ENCODE results near the gene ISOC2.

Gene ISOC2

GRCh38 chr19:55489711-55490477, 28.5 kb upstream of the ISOC2 start:
- no peak for DNase-seq

DNA sequence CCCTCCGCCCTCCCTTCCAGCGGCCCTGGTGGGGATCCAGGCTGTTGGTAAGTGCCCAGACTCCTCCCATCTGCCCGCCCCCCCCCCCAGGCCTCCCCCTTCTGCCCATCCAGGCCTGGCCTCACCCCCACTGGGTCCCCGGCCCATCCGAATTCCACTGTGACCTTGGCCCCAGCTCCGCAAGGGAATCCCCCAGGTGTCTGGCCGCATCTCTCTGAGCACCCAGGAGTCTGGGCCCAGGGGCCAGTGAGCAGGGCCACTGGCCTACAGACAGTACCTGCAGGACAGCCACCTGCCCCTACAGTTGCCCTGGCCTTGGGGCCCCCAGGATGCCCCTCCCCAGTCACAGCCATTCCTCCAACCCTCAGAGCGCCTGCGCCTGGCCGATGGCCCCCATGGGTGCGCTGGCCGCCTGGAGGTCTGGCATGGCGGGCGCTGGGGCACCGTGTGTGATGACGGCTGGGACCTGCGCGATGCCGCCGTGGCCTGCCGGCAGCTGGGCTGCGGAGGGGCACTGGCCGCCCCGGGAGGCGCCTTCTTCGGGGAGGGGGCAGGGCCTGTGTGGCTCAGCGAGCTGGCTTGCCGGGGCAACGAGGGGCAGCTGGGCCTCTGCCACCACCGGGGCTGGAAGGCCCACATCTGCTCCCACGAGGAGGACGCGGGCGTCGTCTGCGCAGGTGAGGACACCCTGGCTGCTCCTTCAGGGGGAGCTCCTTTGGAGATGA, 27.7 kb upstream of the ISOC2 start:
- no peak for DNase-seq

DNA sequence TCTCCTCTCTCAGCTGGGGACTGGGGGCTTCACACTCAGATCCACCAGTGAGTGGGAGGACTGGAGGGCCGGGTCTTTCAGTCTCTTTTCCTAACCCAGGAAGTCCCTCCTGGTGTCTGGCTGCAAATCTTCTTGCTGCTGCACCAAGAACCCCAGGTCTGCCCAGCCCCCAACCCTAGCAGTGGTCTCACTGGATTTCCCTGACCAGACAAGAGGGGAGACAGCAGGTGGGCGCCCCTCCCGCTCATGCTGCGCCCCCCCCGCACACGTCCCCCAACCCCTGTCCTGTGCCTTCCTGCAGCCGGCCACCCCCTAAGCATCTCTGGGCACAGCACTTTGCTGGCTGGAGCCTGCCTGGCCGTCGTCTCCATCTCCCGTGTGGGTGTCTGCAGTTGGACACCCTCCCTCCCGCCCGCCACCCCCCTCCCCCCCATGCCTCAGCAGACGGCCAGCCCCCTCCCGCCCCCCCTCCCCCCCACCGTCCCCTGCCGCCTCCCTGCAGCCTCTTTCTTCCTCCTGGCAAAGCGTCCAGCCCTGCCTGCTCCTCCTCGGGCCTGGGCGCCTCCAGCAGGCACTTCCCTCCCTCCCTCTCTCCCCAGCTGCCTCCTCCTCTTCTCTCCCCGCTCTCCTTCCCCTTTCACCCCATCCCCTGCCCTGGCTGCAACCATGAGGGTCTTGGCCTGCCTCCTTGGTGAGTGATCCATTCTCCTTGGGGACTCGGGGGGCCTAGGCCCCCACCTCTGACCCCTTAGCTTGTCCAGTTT, 26.7 kb upstream of the ISOC2 start, which contains the start of gene SSC5D:
SSC5D (plus strand) TSS at position 513 of the 764 bp plus-strand sequence; CDS start at position 667, 154 bp downstream.
- DNase-seq, result no peak

- no peak for DNase-seq
Observed at GRCh38 chr19:55486971-55487923, 25.8 kb upstream of the ISOC2 start.

DNA sequence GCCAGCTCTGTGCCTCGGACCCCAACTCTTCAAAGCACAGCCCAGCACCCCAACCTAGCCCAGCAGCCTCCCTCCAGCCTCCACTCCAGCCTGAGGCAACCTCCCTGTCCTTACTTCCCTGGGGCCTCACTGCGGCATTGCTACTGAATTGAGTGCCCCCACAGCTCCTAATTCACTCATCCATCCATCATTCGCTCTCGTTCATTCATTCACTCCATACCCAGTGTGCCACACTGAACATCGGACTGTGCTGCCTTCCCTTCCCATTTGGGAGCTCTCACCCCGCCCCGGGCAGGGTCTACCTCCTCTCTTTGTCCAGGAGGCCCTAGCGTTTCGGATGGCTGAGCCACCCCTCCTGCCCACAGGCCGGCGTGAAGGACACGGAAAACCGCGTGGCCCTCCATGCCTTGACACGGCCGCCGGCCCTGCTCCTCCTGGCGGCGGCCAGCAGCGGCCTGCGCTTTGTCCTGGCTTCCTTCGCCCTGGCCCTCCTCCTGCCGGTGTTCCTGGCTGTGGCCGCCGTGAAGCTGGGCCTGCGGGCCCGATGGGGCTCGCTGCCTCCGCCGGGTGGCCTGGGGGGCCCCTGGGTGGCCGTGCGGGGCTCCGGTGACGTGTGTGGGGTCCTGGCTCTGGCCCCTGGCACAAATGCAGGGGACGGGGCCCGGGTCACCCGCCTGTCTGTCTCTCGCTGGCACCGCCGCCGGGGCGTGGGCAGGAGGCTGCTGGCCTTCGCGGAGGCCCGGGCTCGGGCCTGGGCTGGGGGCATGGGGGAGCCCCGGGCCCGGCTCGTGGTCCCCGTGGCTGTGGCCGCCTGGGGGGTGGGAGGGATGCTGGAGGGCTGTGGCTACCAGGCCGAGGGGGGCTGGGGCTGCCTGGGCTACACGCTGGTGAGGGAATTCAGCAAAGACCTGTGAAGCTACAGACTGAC, 24.9 kb upstream of the ISOC2 start:
- no peak for DNase-seq

DNA sequence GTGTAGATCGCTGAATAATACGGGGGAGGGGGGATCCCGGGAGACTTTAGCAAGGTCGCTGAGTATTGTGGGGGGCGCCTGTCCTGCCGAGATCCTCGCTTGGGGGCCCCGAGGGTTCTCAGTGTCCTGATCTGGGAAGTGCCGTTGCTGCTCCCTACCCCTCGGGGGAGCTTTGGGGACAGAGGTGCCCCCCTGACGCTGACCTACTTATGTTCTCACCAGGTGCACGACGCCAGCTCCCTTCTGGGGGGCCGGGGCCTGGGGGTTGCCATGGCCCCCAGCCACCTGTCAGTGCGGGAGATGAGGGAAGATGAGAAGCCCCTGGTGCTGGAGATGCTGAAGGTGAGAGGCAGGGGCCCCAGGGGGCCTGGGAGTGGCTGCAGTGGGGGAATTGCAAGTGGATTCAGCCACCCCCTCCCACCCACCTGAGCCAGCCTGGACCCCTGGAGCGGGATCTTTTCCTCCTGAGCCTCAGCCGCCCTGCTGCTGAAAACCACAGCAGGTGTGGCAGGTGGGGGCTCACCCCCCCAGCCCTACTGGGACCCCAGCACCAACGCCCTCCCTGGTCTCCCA, 24.1 kb upstream of the ISOC2 start:
- peak; percentile 40 for DNase-seq

DNA sequence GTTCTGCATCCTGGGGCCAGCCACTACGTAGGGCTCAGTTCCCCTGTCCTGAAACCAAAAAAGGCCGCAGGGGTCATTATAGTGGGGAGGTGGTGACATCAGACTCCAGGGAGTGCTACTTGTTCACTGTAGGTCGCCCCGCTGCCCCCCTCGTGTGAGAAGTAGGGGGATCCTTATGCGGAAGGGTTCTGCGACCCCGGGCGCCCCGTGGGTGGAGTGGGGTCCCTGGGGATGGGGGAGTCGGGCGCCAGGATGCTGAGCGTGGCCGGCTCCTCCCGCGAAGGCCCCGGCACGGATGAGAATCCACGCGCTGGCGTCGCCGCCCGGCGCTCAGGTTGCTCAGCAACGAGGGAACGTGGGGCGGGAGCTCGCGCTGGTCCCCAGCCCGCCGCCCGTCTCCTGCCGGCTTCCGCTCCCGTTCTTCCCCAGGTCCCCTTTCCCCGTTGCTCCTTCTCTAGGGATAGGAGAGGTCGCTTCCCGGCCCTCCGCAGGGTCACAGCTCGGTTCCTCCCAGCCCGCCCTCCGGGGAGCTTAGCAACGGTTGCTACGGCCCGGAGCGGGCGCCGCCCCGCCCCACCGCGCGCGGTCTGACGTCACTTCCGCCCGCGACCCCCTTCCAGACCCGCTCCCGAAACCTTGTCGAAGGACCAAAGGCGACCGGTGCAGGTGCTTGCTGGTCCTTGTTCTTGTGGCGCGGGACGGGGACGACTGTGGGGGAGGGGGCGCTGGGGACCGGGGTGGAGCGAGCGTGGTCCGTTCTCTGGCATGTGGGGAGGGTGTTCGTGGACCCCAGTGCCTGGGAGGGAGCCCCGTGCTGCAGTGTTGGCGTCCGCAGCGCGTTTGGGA, 23.4 kb upstream of the ISOC2 start, which contains the start of gene NAT14:
NAT14 (plus strand) TSS at position 596 of the 846 bp plus-strand sequence. CDS start 521 bp downstream, outside the sequence.
- DNase-seq, result no peak

GRCh38 chr19:55483706-55484592, 22.5 kb upstream of the ISOC2 start:
- DNase-seq, result no peak

DNA sequence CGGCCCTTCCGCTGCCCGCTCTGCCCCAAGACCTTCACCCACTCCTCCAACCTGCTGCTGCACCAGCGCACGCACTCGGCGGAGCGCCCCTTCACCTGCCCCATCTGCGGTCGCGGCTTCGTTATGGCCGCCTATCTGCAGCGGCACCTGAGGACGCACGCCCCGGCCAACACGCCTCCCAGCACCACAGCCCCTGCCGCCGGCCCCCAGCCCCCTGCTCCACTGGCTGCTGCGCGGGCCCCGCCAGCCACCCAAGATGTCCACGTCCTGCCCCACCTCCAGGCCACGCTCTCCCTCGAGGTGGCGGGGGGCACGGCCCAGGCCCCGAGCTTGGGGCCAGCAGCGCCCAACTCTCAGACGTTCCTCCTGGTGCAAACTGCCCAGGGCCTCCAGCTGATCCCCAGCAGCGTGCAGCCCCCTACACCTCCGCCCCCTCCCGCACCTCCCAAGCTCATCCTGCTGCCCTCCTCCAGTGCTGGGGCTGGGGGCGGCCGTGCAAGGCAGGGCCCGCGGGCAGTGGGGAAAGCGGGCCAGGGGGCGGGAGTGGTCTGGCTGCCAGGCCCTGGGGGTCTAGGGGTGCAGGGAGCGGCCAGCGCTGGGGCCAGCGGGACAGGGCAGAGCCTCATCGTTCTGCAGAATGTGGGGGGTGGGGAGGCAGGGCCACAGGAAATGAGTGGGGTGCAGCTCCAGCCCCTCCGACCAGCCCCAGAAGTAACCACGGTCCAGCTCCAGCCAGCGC, 21.7 kb upstream of the ISOC2 start:
- DNase-seq, result no peak

DNA sequence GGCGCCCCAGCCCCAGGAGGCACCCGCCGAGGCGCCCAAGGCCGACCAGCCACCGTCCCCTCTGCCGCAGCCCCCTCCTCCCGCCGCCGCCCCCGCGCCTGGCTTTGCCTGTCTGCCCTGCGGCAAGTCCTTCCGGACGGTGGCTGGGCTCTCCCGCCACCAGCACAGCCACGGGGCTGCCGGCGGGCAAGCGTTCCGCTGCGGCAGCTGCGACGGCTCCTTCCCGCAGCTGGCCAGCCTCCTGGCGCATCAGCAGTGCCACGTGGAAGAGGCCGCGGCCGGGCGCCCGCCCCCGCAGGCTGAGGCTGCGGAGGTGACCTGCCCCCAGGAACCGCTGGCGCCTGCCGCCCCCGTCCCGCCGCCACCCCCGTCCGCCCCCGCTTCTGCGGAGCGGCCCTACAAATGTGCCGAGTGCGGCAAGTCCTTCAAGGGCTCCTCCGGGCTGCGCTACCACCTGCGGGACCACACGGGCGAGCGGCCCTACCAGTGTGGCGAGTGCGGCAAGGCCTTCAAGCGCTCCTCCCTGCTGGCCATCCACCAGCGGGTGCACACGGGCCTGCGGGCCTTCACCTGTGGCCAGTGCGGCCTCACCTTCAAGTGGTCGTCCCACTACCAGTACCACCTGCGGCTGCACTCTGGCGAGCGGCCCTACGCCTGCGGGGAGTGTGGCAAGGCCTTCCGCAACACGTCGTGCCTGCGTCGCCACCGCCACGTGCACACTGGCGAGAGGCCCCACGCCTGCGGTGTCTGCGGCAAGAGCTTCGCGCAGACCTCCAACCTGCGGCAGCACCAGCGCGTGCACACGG, 20.9 kb upstream of the ISOC2 start:
- DNase-seq, result no peak

- DNase-seq, result no peak
Observed at GRCh38 chr19:55481794-55482155, 20.3 kb upstream of the ISOC2 start.

GRCh38 chr19:55481148-55481793, 19.8 kb upstream of the ISOC2 start:
- DNase-seq, result no peak

GRCh38 chr19:55479451-55480230, 18.2 kb upstream of the ISOC2 start:
- no peak for DNase-seq

DNA sequence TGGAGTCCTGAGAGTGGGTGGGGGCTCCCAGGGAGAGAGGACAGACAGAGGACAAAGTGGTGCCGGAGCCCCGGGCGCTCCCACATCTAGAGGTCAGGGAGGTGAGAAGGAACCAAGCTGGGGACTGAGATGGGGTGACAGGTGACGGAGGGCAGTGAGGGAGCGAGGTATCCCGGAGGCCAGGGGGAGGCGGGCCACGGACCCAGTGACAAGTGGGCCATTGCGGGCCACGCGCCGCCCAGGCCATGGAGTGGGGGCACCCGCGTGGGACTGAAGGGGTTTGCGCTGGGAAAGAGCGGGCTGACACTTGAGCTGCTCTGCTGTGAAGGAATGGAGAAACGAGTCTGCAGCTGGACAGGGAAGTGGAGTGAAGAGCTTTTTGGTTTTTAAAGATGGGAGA, 17.6 kb upstream of the ISOC2 start:
- DNase-seq, result no peak

DNA sequence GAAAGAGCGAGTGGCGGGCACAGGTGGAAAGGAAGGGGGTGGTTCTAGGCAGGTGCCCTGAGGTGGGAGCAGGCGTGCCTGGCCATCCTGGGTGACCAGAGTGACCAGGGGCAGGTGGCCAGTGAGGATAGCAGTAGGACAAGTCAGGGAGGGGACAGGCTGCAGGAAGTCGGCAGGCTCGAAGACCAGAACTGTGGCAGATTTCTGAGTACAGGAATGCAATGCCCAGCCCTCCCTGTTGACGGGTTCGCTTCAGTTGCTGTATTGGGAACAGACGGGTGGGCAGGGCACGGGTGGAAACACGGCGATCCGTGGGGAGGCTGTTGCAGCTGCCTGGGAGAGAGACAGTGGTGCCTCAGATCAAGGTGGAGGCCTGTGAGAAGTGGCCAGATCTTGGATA, 16.9 kb upstream of the ISOC2 start:
- no peak for DNase-seq

DNA sequence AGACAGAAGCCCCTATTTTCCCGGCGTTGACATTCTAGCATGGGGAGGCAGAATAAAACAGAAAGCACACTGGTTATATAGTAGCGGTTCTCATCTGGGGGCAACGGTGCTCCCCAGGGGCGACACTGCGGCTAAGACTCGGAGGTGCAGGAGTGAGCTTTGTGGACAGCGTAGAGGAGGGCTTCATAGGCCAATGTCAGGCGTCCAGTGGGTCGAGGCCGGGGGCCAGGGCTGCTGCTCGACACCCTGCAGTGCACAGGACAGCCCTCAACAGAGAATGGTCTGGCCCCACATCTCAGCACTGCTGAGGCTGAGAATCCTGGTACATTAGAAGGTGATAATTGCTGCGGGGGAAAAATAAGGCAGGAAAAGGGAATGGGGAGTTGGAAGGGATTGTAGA, 16.5 kb upstream of the ISOC2 start:
- DNase-seq, result no peak
